Erythroblast (primary cell): ENCODE measurements around the gene ADGRD1.

Source experiments
- GATA1 ChIP-seq: IDR thresholded peaks from 2 replicates; pipeline ENCODE4 v1.6.1; 2011; ENCODE audit warnings: low read depth, mild to moderate bottlenecking, control low read depth, low read length, moderate library complexity
- POLR2A ChIP-seq: IDR thresholded peaks from 2 replicates; pipeline ENCODE4 v1.6.1; 2011; ENCODE audit warnings: mild to moderate bottlenecking, low read length

- TF ChIP-seq POLR2A (no peak), GATA1 (no peak)
Measured at GRCh38 chr12:130956009-130956408, 2.3 kb downstream of the ADGRD1 start.
